Stimulated activated CD8-positive, alpha-beta memory T cell treated with anti-CD3 and anti-CD28 coated beads, Interleukin-4, amount 100 ng/mL, for 4 hours (primary cell): ENCODE measurements around the gene OCSTAMP.
A peak's percentile ranks its signal among the peaks of the same experiment; 100 is the strongest.

Experiments used
- DNase-seq, 2 donors: peaks; one replicate each; pipeline ENCODE4 v3.0.0-alpha.2; 2020; ENCODE audit warnings: low read depth in 2 of 2, low spot score in 1 of 2

OCSTAMP gene

GRCh38 chr20:46554828-46555227, 4.4 kb upstream of the OCSTAMP start:
- no peak for DNase-seq

- DNase-seq = no peak
Measured at GRCh38 chr20:46553926-46554325, 3.5 kb upstream of the OCSTAMP start.

GRCh38 chr20:46552460-46553420, 2.3 kb upstream of the OCSTAMP start:
- DNase-seq = peak in 1 of 2 donors; percentile 4

GRCh38 chr20:46551522-46552381, 1.3 kb upstream of the OCSTAMP start:
- no peak for DNase-seq

- DNase-seq = no peak
Measured at GRCh38 chr20:46549188-46549972, 1.1 kb downstream of the OCSTAMP start.

- no peak for DNase-seq
Measured at GRCh38 chr20:46548688-46549087, 1.8 kb downstream of the OCSTAMP start.

- no peak for DNase-seq
Measured at GRCh38 chr20:46547995-46548394, 2.5 kb downstream of the OCSTAMP start.

GRCh38 chr20:46546936-46547335, 3.5 kb downstream of the OCSTAMP start:
- no peak for DNase-seq

- no peak for DNase-seq
Measured at GRCh38 chr20:46546298-46546697, 4.2 kb downstream of the OCSTAMP start.

GRCh38 chr20:46545827-46546138, 4.7 kb downstream of the OCSTAMP start:
- no peak for DNase-seq

- no peak for DNase-seq
Measured at GRCh38 chr20:46545077-46545826, 5.2 kb downstream of the OCSTAMP start.

- DNase-seq = no peak
Measured at GRCh38 chr20:46544576-46544975, 5.9 kb downstream of the OCSTAMP start.

- DNase-seq = no peak
Measured at GRCh38 chr20:46543959-46544358, 6.5 kb downstream of the OCSTAMP start.

GRCh38 chr20:46543033-46543432, 7.4 kb downstream of the OCSTAMP start:
- no peak for DNase-seq

- DNase-seq = no peak
Measured at GRCh38 chr20:46541229-46541935, 9.1 kb downstream of the OCSTAMP start.

GRCh38 chr20:46539113-46539512, 11.3 kb downstream of the OCSTAMP start:
- DNase-seq = no peak

GRCh38 chr20:46530640-46531039, 19.8 kb downstream of the OCSTAMP start:
- DNase-seq = no peak

GRCh38 chr20:46523696-46524328, 26.6 kb downstream of the OCSTAMP start:
- no peak for DNase-seq

GRCh38 chr20:46523108-46523507, 27.3 kb downstream of the OCSTAMP start:
- no peak for DNase-seq
